Right kidney (tissue), 9 donors: ENCODE results near the gene CLDN20.
"Not testable (repeated sequence)": the region's sequence is repeated elsewhere in the genome, so short reads cannot be mapped to it uniquely, and the experiment has no call there.

Source experiments
- DNase-seq: peaks from one replicate; pipeline ENCODE4 v3.0.0-alpha.2; 2016
- long read RNA-seq, 8 donors: transcript quantifications; one replicate each; lab custom pipeline, GENCODE V29; 2026

Gene CLDN20
- long read RNA-seq, donor 1, result 0 reads
- long read RNA-seq, donor 2, result 0 reads
- long read RNA-seq, donor 3, result 0 reads
- long read RNA-seq, donor 4, result 0 reads
- long read RNA-seq, donor 5, result 0 reads
- long read RNA-seq, donor 6, partial matches to known transcripts, result 9 of 18 reads
- long read RNA-seq, donor 6, other reads (novel, unspliced or antisense), result 9 of 18 reads
- long read RNA-seq, donor 7, partial matches to known transcripts, result 7 of 19 reads
- long read RNA-seq, donor 7, other reads (novel, unspliced or antisense), result 12 of 19 reads
- long read RNA-seq, donor 8, partial matches to known transcripts, result 8 of 20 reads
- long read RNA-seq, donor 8, other reads (novel, unspliced or antisense), result 12 of 20 reads

- DNase-seq, result no peak
Measured at GRCh38 chr6:155263373-155264063, at the start of gene CLDN20. Gene CLDN20 (plus strand): TSS chr6:155264013. CDS start chr6:155275720, 11,707 bp downstream.

- DNase-seq, result no peak
Measured at GRCh38 chr6:155215906-155216305, 47.9 kb upstream of the CLDN20 start.

- DNase-seq, result no peak
Measured at GRCh38 chr6:155216312-155217046, 47.3 kb upstream of the CLDN20 start.

GRCh38 chr6:155218711-155219110 lies 45.1 kb upstream of the CLDN20 start:
- not testable (repeated sequence) for DNase-seq

GRCh38 chr6:155219299-155219698 lies 44.5 kb upstream of the CLDN20 start:
- no peak for DNase-seq

DNA sequence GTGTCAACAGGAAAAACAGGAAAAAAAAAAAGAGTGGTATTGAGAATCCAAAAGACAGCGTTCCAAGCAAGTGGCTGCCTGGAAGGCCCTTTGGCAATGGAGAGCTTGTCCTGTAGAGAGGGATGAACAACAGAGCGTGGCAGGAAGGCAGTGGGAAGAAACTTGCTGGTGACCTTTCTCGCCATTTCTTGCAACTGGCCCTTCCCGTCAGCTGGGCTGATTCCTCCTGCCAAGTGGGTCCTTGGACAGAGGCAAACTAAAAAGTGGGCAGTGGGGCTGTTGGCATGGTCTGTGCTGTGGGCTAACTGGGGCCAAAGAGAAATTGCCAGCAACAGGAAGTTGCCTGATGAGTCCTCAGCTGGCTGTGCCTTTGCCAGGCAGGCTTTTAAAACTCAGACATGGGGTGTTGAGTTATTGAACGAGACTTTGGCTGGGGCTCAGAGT lies 43.9 kb upstream of the CLDN20 start:
- no peak for DNase-seq

DNA sequence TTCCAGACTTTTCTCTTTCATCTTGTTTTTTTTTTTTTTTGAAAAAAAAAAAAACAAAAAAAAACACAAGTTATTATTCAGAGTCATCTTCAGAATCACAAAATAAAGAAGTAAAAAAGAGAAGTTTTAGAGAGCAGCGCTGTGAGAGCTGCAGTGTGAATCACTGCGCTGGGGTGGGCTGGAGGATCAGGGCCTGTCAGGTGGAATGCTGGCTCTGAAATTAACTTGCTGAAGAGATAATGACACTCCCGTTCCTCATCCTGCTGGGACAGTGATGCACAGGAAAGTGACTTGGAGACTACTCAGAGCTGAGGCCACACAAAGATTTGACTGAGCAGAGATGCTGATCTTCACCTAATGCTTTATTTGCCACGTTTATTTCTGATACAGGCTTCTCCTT lies 42.7 kb upstream of the CLDN20 start:
- no peak for DNase-seq

DNA sequence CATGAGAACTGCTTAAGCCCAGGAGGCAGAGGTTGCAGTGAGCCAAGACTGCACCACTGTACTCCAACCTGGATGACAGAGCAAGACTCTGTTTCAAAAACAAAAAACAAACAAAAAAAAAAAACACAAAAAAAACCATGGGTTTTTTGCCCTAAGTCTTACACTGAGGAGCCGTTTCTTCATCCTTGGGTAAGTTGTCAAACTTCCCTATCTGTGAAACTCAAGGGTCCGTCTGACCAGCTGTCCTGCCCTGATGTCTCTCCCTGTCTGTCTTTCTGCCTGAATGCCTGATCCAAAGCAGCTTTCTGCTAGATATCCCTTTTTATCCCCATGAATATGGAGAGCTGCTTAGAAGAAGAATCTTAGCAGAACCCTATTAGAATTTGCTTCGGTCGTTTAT lies 41.3 kb upstream of the CLDN20 start:
- no peak for DNase-seq

- no peak for DNase-seq
Measured at GRCh38 chr6:155223646-155224451, 40.0 kb upstream of the CLDN20 start.

DNA sequence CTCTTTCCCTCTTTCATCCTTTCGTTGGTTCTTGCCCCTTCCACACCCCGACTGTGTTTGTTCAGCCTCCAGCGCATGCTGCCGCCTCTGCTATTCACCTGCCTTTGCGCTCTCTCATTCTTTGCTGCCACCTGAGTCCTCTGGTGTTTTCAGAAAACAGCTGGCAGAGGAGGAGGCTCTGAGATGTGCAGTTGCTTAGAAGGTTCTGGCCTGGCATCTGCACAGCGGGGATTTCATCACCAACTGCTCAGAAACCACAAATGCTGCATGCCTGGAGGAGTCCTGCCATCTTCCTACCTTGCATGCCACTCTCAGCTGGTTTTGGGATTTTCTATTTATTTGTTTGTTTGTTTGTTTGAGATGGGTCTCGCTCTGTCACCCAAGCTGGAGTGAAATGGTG lies 39.2 kb upstream of the CLDN20 start:
- DNase-seq, result no peak

DNA sequence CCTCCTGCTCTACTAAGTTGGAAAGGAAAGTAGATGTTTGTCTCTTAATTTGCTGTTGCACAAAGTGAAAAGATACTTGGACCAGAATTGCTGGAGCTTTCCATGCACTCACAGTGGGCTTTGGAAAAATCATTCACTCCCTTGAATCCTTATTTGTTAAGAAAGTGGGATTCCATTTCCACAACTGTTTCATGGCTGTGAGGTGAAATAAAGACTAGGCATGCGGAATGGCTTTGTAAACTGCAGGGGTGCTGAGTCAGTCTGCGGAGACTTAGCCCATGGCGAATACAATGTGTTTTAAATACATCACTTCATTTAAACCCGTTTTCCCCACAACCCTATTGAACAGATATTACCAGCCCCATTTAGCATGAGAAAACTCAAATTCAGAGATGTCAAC lies 36.8 kb upstream of the CLDN20 start:
- DNase-seq, result no peak

DNA sequence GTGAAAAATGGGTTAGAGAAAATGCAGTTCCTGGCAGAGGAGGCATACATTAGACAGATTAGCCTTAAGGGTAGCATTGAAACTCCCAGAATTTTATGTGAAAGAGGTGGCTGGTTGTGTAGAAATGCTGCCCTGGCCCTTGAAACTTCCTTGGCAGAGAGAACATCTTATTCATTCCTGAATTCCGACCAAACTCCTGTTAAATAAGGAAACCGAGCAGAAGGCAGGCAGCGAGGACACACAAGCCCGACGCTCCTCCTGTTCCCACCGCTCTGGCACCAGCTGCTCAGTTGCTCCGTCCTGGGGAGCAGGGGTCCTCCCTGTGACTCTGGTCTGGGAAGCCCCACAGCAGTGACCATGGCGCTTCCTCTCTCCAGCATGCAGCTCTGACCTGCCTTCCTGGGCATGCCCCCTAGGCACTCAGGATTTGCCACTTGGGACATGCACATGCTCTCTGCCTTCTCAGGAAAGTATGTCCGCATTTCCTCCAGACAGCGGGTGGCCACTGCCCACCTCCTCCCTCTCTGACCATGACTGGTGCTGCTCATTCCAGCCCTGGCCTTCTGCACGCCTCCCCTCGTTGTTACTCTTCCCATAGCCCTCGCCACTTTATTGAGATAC lies 35.2 kb upstream of the CLDN20 start:
- DNase-seq, result no peak

GRCh38 chr6:155230975-155231374 lies 32.8 kb upstream of the CLDN20 start:
- DNase-seq, result not testable (repeated sequence)

- DNase-seq, result no peak
Measured at GRCh38 chr6:155232848-155233247, 31.0 kb upstream of the CLDN20 start.

- no peak for DNase-seq
Measured at GRCh38 chr6:155234167-155234566, 29.6 kb upstream of the CLDN20 start.

- DNase-seq, result no peak
Measured at GRCh38 chr6:155234687-155235086, 29.1 kb upstream of the CLDN20 start.

DNA sequence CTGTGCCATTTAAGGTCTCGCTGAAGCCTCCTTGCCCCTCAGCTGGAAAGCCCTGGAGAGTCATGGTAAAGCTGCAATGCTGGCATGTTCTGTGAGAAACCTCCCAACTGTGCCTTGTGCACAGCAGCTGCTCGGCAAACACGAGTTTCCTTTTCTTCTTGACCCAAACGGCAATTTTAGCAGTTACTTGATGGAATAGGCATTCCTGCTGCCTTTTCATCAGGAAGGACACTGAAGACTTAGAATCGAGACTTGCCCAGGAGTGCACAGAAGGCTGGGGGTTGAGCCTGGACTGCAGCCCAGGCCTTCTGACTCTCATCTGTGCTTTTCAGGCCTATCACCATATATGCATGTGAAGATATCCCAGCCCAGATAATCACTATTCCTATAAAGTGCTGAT lies 28.7 kb upstream of the CLDN20 start:
- DNase-seq, result no peak

DNA sequence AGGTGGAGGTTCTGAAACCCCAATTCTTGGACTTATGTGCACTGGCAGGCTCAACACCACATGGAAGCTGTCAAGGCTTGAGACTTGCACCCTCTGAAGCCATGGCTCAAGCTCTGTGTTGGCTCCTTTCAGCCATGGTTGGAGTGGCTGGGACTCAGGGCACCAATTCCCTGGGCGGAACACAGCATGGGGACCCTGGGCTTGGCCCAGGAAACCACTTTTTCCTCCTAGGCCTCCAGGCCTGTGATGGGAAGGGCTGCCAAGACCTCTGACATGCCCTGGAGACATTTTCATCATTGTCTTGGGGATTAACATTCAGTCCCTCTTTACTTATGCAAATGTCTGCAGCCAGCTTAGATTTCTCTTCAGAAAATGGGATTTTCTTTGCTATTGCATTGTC lies 26.2 kb upstream of the CLDN20 start:
- DNase-seq, result no peak

DNA sequence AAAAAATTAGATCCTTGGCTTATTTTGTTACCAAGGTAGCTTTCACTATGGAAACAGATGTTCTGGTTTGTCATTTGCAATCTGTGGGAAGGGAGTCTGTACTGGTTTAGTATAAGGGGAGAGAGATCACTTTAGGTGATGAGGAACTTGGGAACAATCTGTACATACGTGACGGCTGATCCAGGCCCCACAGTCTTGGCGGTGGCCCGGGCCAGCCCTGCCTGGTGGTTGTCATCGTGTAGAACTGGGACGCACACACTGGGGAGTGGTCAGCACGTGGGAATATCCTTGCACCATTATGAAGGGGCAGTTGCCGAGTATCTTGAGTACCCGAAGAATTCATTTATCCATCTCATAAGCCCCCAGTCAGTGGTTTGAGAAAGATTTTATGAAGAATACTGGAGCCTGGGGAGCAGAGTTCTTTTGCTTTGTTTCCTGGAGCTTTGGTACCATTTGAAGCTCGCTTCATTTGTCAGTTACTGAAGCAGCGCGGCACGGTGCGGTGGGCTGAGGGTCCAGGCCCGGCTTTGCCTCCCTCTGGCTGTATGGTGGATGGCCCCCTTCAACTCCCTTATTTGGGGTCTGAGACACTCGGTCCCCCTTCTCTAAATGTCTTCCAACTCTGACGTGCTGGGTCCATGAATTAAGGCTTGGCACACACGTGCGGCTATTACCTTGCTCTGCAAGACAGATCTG lies 22.8 kb upstream of the CLDN20 start:
- DNase-seq, result no peak

- DNase-seq, result no peak
Measured at GRCh38 chr6:155241966-155242365, 21.8 kb upstream of the CLDN20 start.

DNA sequence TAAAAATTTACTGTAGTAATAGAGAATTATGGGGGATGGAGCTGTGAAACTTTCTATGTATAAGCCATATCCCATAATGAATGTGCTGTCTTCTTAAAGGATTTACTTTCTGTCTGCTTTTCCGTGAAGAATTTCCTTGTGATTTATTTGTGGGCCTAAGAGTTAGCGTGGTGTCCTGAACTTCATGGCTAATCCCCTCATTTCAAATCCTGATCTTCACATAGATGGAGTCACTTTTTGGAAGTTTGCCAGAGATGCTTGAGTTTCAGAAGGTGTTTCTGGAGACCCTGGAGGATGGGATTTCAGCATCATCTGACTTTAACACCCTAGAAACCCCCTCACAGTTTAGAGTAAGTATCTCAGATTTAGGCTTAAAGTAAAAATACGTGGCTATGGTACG lies 19.4 kb upstream of the CLDN20 start:
- no peak for DNase-seq
